ENCODE measurements around the gene C2CD2. TPM values are rescaled to one million over a fixed set of nuclear protein-coding genes. Genes with fewer than 3 reads are reported as not detected.

The C2CD2 gene
- total and polyA plus RNA-seq, 10 of the 15 experiments (the other 5 are each of a cell fraction or from before 2014, with no cell fraction given): 2.2 to 30.9 (median 9.9) TPM

DNA sequence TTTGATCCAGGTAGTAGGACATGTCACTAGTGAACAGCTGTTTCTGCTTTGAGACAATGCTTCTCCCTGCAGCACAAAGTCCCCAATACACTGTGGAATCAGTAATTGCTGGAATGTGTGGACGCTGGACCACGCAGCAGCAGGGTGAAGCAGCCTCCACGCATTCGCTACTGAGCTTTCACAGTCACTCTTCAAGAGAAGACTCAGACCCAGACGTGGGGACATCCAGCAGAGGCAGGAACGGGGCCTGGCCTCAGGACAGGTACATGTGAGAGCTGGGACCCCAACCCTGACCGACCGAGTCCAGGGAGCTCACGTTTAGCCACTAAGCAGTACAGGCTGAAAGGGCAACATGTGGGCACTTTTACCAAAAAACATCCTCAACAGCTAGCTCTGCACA is 40.6 kb downstream of the C2CD2 start:
- Histone ChIP-seq H3K9me3 (replicated peaks; ENCODE audit: control insufficient read depth, insufficient read depth, low read length) (no peaks in the 10 kb centered on the region), H3K27me3 (replicated peaks in 1 of 2; ENCODE audit: control insufficient read depth in 2 of 2, insufficient read depth in 2 of 2, low read length in 1 of 2) (no peaks in the 10 kb centered on the region), H3K9ac (ENCODE audit: control insufficient read depth, insufficient read depth, low read length) (no peak overlapping the region), H3K79me2 (ENCODE audit: control insufficient read depth, insufficient read depth, low read length) (no peaks in the 10 kb centered on the region), H3K4me2 (ENCODE audit: control insufficient read depth, insufficient read depth) (no peak overlapping the region), H3K27ac (ENCODE audit: control insufficient read depth, insufficient read depth) (no peak overlapping the region), H3K4me3 (no peak overlapping the region), H4K20me1 (ENCODE audit: control insufficient read depth, insufficient read depth) (no peaks in the 10 kb centered on the region), H2AFZ (ENCODE audit: control insufficient read depth, low read depth, low read length) (no peak overlapping the region), H3K4me1 (ENCODE audit: control insufficient read depth, insufficient read depth, low read length) (no peaks in the 10 kb centered on the region), H3K36me3 (ENCODE audit: control insufficient read depth in 2 of 2, insufficient read depth in 2 of 2, low read length in 1 of 2) (peaks cover 17 to 34% of the 10 kb centered on the region in 2 experiments)
- DNase-seq (ENCODE audit: low read depth, low spot score) (no peak), ATAC-seq (no peak), FAIRE-seq (no peak)
- no TSS peak for BruUV-seq (replicated peaks)
- intact Hi-C loops (cut with micrococcal nuclease; ENCODE audit: unreplicated experiment) (no loop called here), in situ Hi-C loops (cut with MboI) (no loop called here)
- ChIA-PET POLR2A (no interaction called here), CTCF (interaction anchor here (3.6 kb wide), 1 partner anchor 204 kb away, joined by 10 read pairs; no protein-coding TSS in a partner anchor), RAD21 (ENCODE audit: unreplicated experiment) (no interaction called here), SMC1A (ENCODE audit: uncharacterized antibody, unreplicated experiment) (no interaction called here)
- WGBS (ENCODE audit: insufficient coverage, insufficient replicate concordance, low lambda C conversion rate, missing lambda C conversion rate): 85% methylated on average over 9 of the region's 9 CpGs
- TF ChIP-seq, protein P1, sequence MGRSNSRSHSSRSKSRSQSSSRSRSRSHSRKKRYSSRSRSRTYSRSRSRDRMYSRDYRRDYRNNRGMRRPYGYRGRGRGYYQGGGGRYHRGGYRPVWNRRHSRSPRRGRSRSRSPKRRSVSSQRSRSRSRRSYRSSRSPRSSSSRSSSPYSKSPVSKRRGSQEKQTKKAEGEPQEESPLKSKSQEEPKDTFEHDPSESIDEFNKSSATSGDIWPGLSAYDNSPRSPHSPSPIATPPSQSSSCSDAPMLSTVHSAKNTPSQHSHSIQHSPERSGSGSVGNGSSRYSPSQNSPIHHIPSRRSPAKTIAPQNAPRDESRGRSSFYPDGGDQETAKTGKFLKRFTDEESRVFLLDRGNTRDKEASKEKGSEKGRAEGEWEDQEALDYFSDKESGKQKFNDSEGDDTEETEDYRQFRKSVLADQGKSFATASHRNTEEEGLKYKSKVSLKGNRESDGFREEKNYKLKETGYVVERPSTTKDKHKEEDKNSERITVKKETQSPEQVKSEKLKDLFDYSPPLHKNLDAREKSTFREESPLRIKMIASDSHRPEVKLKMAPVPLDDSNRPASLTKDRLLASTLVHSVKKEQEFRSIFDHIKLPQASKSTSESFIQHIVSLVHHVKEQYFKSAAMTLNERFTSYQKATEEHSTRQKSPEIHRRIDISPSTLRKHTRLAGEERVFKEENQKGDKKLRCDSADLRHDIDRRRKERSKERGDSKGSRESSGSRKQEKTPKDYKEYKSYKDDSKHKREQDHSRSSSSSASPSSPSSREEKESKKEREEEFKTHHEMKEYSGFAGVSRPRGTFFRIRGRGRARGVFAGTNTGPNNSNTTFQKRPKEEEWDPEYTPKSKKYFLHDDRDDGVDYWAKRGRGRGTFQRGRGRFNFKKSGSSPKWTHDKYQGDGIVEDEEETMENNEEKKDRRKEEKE (IDR thresholded peaks at IDR 0.05): no peak
- no peak for TF ChIP-seq ZNF217 (IDR thresholded peaks at IDR 0.05)
- no peak for TF ChIP-seq SRF (IDR thresholded peaks at IDR 0.05; ENCODE audit: low read depth in 2 of 2, low read length in 2 of 2)
- no peak for TF ChIP-seq SMAD1 (IDR thresholded peaks at IDR 0.05; ENCODE audit: low read depth, partially characterized antibody)
- TF ChIP-seq USF1 (IDR thresholded peaks at IDR 0.05; ENCODE audit: borderline replicate concordance, extremely low read length, insufficient read depth, low read depth, low read length): no peak
- no peak for TF ChIP-seq HCFC1 (IDR thresholded peaks at IDR 0.05; ENCODE audit: low read length)
- TF ChIP-seq, protein P2, sequence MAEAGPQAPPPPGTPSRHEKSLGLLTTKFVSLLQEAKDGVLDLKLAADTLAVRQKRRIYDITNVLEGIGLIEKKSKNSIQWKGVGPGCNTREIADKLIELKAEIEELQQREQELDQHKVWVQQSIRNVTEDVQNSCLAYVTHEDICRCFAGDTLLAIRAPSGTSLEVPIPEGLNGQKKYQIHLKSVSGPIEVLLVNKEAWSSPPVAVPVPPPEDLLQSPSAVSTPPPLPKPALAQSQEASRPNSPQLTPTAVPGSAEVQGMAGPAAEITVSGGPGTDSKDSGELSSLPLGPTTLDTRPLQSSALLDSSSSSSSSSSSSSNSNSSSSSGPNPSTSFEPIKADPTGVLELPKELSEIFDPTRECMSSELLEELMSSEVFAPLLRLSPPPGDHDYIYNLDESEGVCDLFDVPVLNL (IDR thresholded peaks at IDR 0.05; ENCODE audit: low read depth, low read length): no peak

All from GM12878 (cell line).